Mesenchymal stem cell (in vitro differentiated cells and primary cell): Measurements from ENCODE around the gene FGF21.

ENCODE experiments used
- DNase-seq: peaks from one replicate; pipeline ENCODE4 v3.0.0-alpha.2; 2013
- H2AFZ ChIP-seq: one replicate; pipeline ENCODE4 v1.6.1; 2013; ENCODE audit warnings: low read depth, mild to moderate bottlenecking, control low read depth, inconsistent platforms, low read length, moderate library complexity
- H2AK5ac ChIP-seq: 2 replicates; pipeline ENCODE4 v1.6.1; 2013; ENCODE audit warnings: low read length, moderate library complexity, mild to moderate bottlenecking, inconsistent platforms; ENCODE audit not compliant: severe bottlenecking
- H2BK120ac ChIP-seq: one replicate; pipeline ENCODE4 v1.6.1; 2013; ENCODE audit warnings: low read depth, mild to moderate bottlenecking, inconsistent platforms, low read length, moderate library complexity
- H2BK12ac ChIP-seq, 2 experiments: one replicate each; pipeline ENCODE4 v1.6.1; 2013; ENCODE audit warnings: inconsistent platforms in 2 of 2, low read length in 2 of 2, mild to moderate bottlenecking in 2 of 2, moderate library complexity in 2 of 2, control low read depth in 1 of 2
- H2BK15ac ChIP-seq: one replicate; pipeline ENCODE4 v1.6.1; 2013; ENCODE audit warnings: mild to moderate bottlenecking, low read depth, inconsistent platforms; ENCODE audit not compliant: poor library complexity, severe bottlenecking
- H2BK5ac ChIP-seq: 2 replicates; pipeline ENCODE4 v1.6.1; 2013; ENCODE audit warnings: low read depth, mild to moderate bottlenecking, low read length, control low read depth, inconsistent platforms; ENCODE audit not compliant: poor library complexity, severe bottlenecking
- H3K14ac ChIP-seq, 2 experiments: one replicate each; pipeline ENCODE4 v1.6.1; 2013; ENCODE audit warnings: inconsistent platforms in 2 of 2, low read length in 2 of 2, control low read depth in 1 of 2, mild to moderate bottlenecking in 1 of 2, moderate library complexity in 1 of 2
- H3K18ac ChIP-seq, 2 experiments: one replicate each; pipeline ENCODE4 v1.6.1; 2013; ENCODE audit warnings: inconsistent platforms in 2 of 2, low read length in 2 of 2, control low read depth in 1 of 2, low read depth in 1 of 2, mild to moderate bottlenecking in 1 of 2
- H3K23ac ChIP-seq, 2 experiments: one replicate each; pipeline ENCODE4 v1.6.1; 2013; ENCODE audit warnings: inconsistent platforms in 2 of 2, low read length in 2 of 2, mild to moderate bottlenecking in 2 of 2, moderate library complexity in 2 of 2, control low read depth in 1 of 2
- H3K27ac ChIP-seq: 2 replicates; pipeline ENCODE4 v1.5.1; 2013; ENCODE audit warnings: mild to moderate bottlenecking, moderate library complexity, low read length, control low read depth, inconsistent platforms; ENCODE audit not compliant: poor library complexity, severe bottlenecking
- H3K27me3 ChIP-seq, 2 experiments: 2 replicates each; pipeline versions ENCODE4 v1.6.1 to v1.7.0; 2013; ENCODE audit warnings: low read length in 2 of 2, mild to moderate bottlenecking in 2 of 2, moderate library complexity in 2 of 2, control low read depth in 1 of 2, inconsistent platforms in 1 of 2; ENCODE audit not compliant: control insufficient read depth in 1 of 2, insufficient read depth in 1 of 2
- H3K36me3 ChIP-seq, 2 experiments: 2 replicates each; pipeline versions ENCODE4 v1.6.1 to v1.7.0; 2013; ENCODE audit warnings: low read length in 2 of 2, control low read depth in 1 of 2, inconsistent platforms in 1 of 2, low read depth in 1 of 2, mild to moderate bottlenecking in 1 of 2; ENCODE audit not compliant: insufficient read depth in 2 of 2, control insufficient read depth in 1 of 2
- H3K4ac ChIP-seq, 2 experiments: one replicate each; pipeline ENCODE4 v1.6.1; 2013; ENCODE audit warnings: inconsistent platforms in 2 of 2, low read length in 2 of 2, mild to moderate bottlenecking in 2 of 2, moderate library complexity in 2 of 2, control low read depth in 1 of 2, low read depth in 1 of 2
- H3K4me1 ChIP-seq: 2 replicates; pipeline ENCODE4 v1.6.1; 2013; ENCODE audit warnings: low read depth, low read length, control low read depth; ENCODE audit not compliant: control insufficient read depth, insufficient read depth
- H3K4me2 ChIP-seq: 2 replicates; pipeline ENCODE4 v1.6.1; 2013; ENCODE audit warnings: low read length, mild to moderate bottlenecking, inconsistent platforms; ENCODE audit not compliant: poor library complexity, severe bottlenecking
- H3K4me3 ChIP-seq, 2 experiments: 2 replicates each; pipeline versions ENCODE4 v1.5.1 to v1.7.0; 2013; ENCODE audit warnings: low read length in 2 of 2, mild to moderate bottlenecking in 2 of 2, control low read depth in 1 of 2, low read depth in 1 of 2; ENCODE audit not compliant: insufficient read depth in 1 of 2
- H3K79me1 ChIP-seq: replicated peaks from 2 replicates; pipeline ENCODE4 v1.6.1; 2013; ENCODE audit warnings: mild to moderate bottlenecking, control low read depth, low read length, inconsistent platforms; ENCODE audit not compliant: poor library complexity, severe bottlenecking
- H3K9ac ChIP-seq: 2 replicates; pipeline ENCODE4 v1.7.0; 2013; ENCODE audit warnings: mild to moderate bottlenecking, low read length, moderate library complexity
- H3K9me3 ChIP-seq: 2 replicates; pipeline ENCODE4 v1.7.0; 2013; ENCODE audit warnings: mild to moderate bottlenecking, low read length; ENCODE audit not compliant: control insufficient read depth
- H4K8ac ChIP-seq: one replicate; pipeline ENCODE4 v1.6.1; 2013; ENCODE audit warnings: inconsistent platforms, mild to moderate bottlenecking, low read length, moderate library complexity
- H4K91ac ChIP-seq: one replicate; pipeline ENCODE4 v1.6.1; 2013; ENCODE audit warnings: mild to moderate bottlenecking, low read length, inconsistent platforms
- WGBS: methylation state at CpG from one replicate; pipeline ENCODE4 v1.1.7; 2013; ENCODE audit warnings: mixed read lengths; 5-methylcytosine and 5-hydroxymethylcytosine counted together

FGF21 gene

DNA sequence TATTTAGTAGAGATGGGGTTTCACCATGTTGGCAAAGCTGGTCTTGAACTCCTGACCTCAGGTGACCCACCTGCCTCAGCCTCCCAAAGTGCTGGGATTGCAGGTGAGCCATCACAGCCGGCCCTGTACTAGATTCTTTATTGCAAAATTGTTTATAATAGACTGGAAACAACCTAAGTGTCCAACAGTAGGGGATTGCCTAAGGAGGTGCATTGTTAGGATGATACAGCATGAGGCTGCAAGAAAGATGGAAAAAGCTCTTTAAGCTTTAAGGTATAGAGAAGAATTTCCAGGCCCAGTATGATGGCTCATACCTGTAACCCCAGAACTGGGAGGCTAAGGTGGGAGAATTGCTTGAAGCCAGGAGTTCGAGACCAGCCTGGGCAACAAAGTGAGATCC is 47.3 kb downstream of the FGF21 start:
- H3K79me1 ChIP-seq, result peaks cover 14% of the 10 kb centered on the region
- H3K4me2 ChIP-seq, result no peak overlapping the region
- H2BK12ac ChIP-seq, result no peak overlapping the region
- no peak overlapping the region for H4K91ac ChIP-seq
- H3K4me3 ChIP-seq, result no peak overlapping the region
- no peak overlapping the region for H2BK15ac ChIP-seq
- H3K23ac ChIP-seq, result no peak overlapping the region
- no peak overlapping the region for H2AK5ac ChIP-seq
- H2BK5ac ChIP-seq, result no peak overlapping the region
- H3K36me3 ChIP-seq, result peaks cover 3 to 27% of the 10 kb centered on the region in 2 experiments
- H3K27me3 ChIP-seq, result no peaks in the 10 kb centered on the region
- peaks cover 33% of the 10 kb centered on the region for H3K4me1 ChIP-seq
- no peak overlapping the region for H2AFZ ChIP-seq
- no peak overlapping the region for H3K14ac ChIP-seq
- no peak overlapping the region for H3K4ac ChIP-seq
- H3K9ac ChIP-seq, result no peak overlapping the region
- DNase-seq, result no peak
- H2BK120ac ChIP-seq, result no peak overlapping the region
- H4K8ac ChIP-seq, result no peak overlapping the region
- H3K18ac ChIP-seq, result no peak overlapping the region
- no peaks in the 10 kb centered on the region for H3K9me3 ChIP-seq
- no peak overlapping the region for H3K27ac ChIP-seq
- 90% methylated on average over 1 of the region's 2 CpGs for WGBS

DNA sequence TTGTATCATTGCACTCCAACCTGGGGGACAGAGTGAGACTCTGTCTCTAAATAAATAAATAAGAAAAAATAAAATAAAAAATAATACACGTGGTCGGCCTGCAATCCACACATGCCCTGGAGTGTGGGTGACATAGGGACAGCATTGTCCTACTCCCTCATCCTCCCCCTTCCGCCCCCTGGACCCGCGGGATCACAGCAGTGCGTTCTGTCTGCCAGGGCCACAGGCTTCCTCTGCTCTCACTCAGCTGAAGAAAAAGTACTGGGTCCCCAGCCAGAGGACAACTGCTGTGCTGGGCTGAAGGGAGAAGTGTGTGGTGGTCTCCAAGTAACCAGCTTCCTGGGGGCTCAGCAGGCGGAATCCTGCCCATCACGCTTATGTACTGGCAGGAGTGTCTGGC is 49.2 kb downstream of the FGF21 start:
- Histone ChIP-seq H3K9ac (no peak overlapping the region), H3K4me1 (peaks cover 29% of the 10 kb centered on the region), H3K79me1 (peaks cover 20% of the 10 kb centered on the region), H3K14ac (no peak overlapping the region), H2BK5ac (no peak overlapping the region), H3K23ac (no peak overlapping the region), H3K27ac (no peak overlapping the region), H3K9me3 (no peaks in the 10 kb centered on the region), H3K27me3 (no peaks in the 10 kb centered on the region), H3K36me3 (peaks cover 3 to 31% of the 10 kb centered on the region in 2 experiments), H3K18ac (no peak overlapping the region), H4K8ac (peak overlapping the region; percentile 19), H2AFZ (no peak overlapping the region), H2BK15ac (no peak overlapping the region), H2BK120ac (no peak overlapping the region), H4K91ac (no peak overlapping the region), H2AK5ac (no peak overlapping the region), H3K4me3 (no peak overlapping the region), H3K4me2 (no peak overlapping the region), H2BK12ac (no peak overlapping the region), H3K4ac (no peak overlapping the region)
- 86% methylated on average over 8 of the region's 8 CpGs for WGBS
- DNase-seq, result no peak

DNA sequence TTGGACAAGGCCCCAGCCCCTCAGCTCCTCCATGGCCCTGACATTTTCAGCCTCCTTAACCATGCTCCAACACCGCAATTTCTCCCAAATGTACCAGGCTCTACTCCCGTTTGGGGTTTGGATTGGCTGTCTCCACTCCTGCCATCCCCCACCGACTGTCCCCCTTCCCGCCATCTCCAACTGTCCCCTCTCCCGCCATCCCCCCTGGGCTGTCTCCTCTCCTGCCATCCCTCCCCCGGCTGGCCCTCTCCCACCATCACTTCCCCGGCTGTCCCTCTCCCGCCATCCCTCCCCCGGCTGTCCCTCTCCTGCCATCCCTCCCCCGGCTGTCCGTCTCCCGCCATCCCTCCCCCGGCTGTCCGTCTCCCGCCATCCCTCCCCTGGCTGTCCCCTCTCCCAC is 50.1 kb downstream of the FGF21 start:
- H3K9ac ChIP-seq, result no peak overlapping the region
- 97% methylated on average over 14 of the region's 15 CpGs for WGBS
- H2BK120ac ChIP-seq, result no peak overlapping the region

DNA sequence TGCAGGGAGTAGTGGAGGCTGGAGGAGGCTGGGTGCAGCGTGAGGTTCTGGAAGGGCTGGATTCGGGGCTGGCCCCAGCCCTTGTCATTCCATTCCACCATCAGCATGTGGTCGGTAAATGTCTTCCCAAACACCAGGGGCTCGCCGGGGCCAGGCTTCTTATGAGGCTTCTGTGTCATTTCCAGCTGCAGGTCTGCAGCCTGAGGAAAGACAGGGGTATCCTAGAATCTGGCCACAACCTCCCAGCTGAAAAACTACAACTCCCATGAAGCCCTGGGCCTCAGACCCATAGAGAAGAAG is 51.1 kb downstream of the FGF21 start:
- H3K9ac ChIP-seq, result no peak overlapping the region
- no peak overlapping the region for H2BK120ac ChIP-seq
- H3K4me3 ChIP-seq, result no peak overlapping the region
- H3K27ac ChIP-seq, result no peak overlapping the region
- peaks cover 3 to 24% of the 10 kb centered on the region in 2 experiments for H3K36me3 ChIP-seq
- H3K18ac ChIP-seq, result no peak overlapping the region
- peaks cover 20% of the 10 kb centered on the region for H3K79me1 ChIP-seq
- H3K4me1 ChIP-seq, result peaks cover 30% of the 10 kb centered on the region
- H3K23ac ChIP-seq, result no peak overlapping the region
- no peak overlapping the region for H3K4ac ChIP-seq
- H3K14ac ChIP-seq, result no peak overlapping the region
- H2BK12ac ChIP-seq, result no peak overlapping the region
- no peak overlapping the region for H2BK15ac ChIP-seq
- H3K4me2 ChIP-seq, result no peak overlapping the region
- H2AK5ac ChIP-seq, result no peak overlapping the region
- H3K9me3 ChIP-seq, result no peaks in the 10 kb centered on the region
- H3K27me3 ChIP-seq, result no peaks in the 10 kb centered on the region
- WGBS, result 63% methylated on average over 5 of the region's 5 CpGs
- no peak overlapping the region for H2BK5ac ChIP-seq
- no peak overlapping the region for H4K91ac ChIP-seq
- DNase-seq, result no peak
- peak overlapping the region; percentile 24 for H4K8ac ChIP-seq
- no peak overlapping the region for H2AFZ ChIP-seq

More for the DNA sequence above, 50.1 kb downstream of the FGF21 start:
- Histone ChIP-seq H3K36me3 (peaks cover 3 to 24% of the 10 kb centered on the region in 2 experiments), H2AFZ (no peak overlapping the region), H3K4ac (no peak overlapping the region), H3K14ac (no peak overlapping the region), H4K8ac (peak overlapping the region; percentile 14), H2AK5ac (no peak overlapping the region), H4K91ac (no peak overlapping the region), H3K27ac (no peak overlapping the region), H2BK12ac (no peak overlapping the region), H3K79me1 (peaks cover 20% of the 10 kb centered on the region), H3K27me3 (no peaks in the 10 kb centered on the region), H3K18ac (no peak overlapping the region), H3K4me3 (no peak overlapping the region), H2BK15ac (no peak overlapping the region), H3K9me3 (no peaks in the 10 kb centered on the region), H3K4me2 (no peak overlapping the region), H3K23ac (no peak overlapping the region), H3K4me1 (peaks cover 27% of the 10 kb centered on the region), H2BK5ac (no peak overlapping the region)
- DNase-seq, result no peak
